ENCODE data around the gene USP49.

GRCh38 chr6:41892921-41893564 is 2.1 kb downstream of the USP49 start:
- TF ChIP-seq ZNF235 (CRISPR knock-in tag; IDR thresholded peaks at IDR 0.05; ENCODE audit: borderline replicate concordance) (no peak), ZNF44 (CRISPR knock-in tag; IDR thresholded peaks at IDR 0.05) (no peak), IRF2 (CRISPR knock-in tag; IDR thresholded peaks at IDR 0.05) (no peak), ZNF101 (CRISPR knock-in tag; IDR thresholded peaks at IDR 0.05; ENCODE audit: borderline replicate concordance, low read depth) (no peak), RFX5 (IDR thresholded peaks at IDR 0.05; ENCODE audit: low read depth, low read length) (no peak)
